HG02610 (cell line): ENCODE results near the gene PIM1.
"Not testable (repeated sequence)": the region's sequence is repeated elsewhere in the genome, so short reads cannot be mapped to it uniquely, and the experiment has no call there.

Experiments used
- ATAC-seq: cut with Tn5 transposase; IDR thresholded peaks from one replicate; pipeline ENCODE4 v1.9.1; 2021; ENCODE audit warnings: mild to moderate bottlenecking, moderate library complexity; ENCODE audit not compliant: unreplicated experiment

Gene PIM1

GRCh38 chr6:37187321-37188022 is 17.5 kb downstream of the PIM1 start:
- ATAC-seq = no peak

- no peak for ATAC-seq
Observed at GRCh38 chr6:37188962-37189510, 19.1 kb downstream of the PIM1 start.

GRCh38 chr6:37190159-37190535 is 20.2 kb downstream of the PIM1 start:
- ATAC-seq = no peak

GRCh38 chr6:37192666-37193065 is 22.7 kb downstream of the PIM1 start:
- ATAC-seq = no peak

- ATAC-seq = not testable (repeated sequence)
Observed at GRCh38 chr6:37194886-37195285, 24.9 kb downstream of the PIM1 start.

- ATAC-seq = not testable (repeated sequence)
Observed at GRCh38 chr6:37196451-37196850, 26.5 kb downstream of the PIM1 start.

GRCh38 chr6:37200085-37200484 is 30.1 kb downstream of the PIM1 start:
- ATAC-seq = no peak

GRCh38 chr6:37201726-37202125 is 31.8 kb downstream of the PIM1 start:
- ATAC-seq = no peak

- no peak for ATAC-seq
Observed at GRCh38 chr6:37202788-37203491, 33.0 kb downstream of the PIM1 start.

- no peak for ATAC-seq
Observed at GRCh38 chr6:37204014-37204751, 34.2 kb downstream of the PIM1 start.

GRCh38 chr6:37205175-37205996 is 35.4 kb downstream of the PIM1 start:
- no peak for ATAC-seq

- ATAC-seq = no peak
Observed at GRCh38 chr6:37205997-37206340, 36.0 kb downstream of the PIM1 start.

GRCh38 chr6:37206622-37207021 is 36.7 kb downstream of the PIM1 start:
- no peak for ATAC-seq

- ATAC-seq = peak; percentile 48
Observed at GRCh38 chr6:37207903-37208456, 38.0 kb downstream of the PIM1 start.

GRCh38 chr6:37208793-37209192 is 38.8 kb downstream of the PIM1 start:
- no peak for ATAC-seq

GRCh38 chr6:37209461-37210205 is 39.7 kb downstream of the PIM1 start:
- no peak for ATAC-seq

GRCh38 chr6:37210313-37210968 is 40.5 kb downstream of the PIM1 start:
- no peak for ATAC-seq

GRCh38 chr6:37212268-37212667 is 42.3 kb downstream of the PIM1 start:
- ATAC-seq = no peak

- no peak for ATAC-seq
Observed at GRCh38 chr6:37218061-37218460, 48.1 kb downstream of the PIM1 start.
